HK-2 (cell line): ENCODE results near the gene ITPKB.

Source experiments
- DNase-seq: peaks from one replicate; pipeline ENCODE4 v3.0.0-alpha.2; 2018; ENCODE audit not compliant: unreplicated experiment

The ITPKB gene

DNA sequence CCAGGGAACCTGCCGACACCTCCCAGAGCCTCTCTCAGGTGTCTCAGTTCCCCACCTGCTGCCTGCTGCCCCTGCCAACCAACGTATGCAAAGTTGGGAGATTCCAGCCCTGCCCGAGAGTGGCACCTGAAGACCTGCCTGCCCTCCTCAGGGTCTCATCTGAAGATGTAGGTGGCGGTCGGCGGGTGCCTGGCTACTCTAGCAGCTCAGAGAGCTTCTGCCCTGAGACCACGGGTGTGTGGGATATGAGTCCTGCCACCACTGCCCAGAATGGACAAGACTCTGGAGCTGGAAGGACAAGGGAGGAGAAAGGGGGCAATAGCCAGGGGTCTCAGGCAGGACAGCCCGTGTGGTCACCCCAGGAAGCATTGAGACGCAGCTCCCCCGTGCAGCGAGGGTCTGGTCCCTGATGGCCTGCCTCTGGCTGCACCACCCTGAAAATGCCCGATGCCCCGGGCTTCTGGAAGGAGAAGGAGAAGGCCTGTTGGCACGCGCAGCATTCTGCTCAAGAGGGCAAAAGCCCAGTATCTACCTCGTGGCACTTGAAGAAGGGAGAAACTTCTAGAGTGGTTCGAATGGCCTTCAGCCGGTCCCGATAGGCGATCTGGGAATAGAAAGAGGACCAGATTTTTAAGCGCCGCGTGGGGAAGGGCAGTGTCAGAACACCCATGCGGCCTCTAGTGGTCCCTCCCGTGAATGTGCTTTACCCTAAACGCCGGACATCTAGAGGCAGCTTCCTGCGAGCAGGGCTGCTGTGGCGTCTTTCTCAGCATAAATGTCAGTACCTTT is 101.7 kb downstream of the ITPKB start:
- DNase-seq, result no peak

DNA sequence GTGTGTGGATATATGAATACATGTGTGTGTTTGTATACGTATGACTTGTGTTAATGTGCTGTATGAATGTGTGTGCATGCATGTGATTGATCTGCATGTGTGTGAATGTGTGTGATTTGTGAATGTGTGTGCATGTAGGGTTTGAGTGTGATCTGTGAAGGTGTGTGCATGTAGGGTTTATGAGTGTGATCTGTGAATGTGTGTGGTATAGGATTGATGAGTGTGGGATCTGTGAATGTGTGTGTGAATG is 102.3 kb downstream of the ITPKB start:
- DNase-seq, result no peak

DNA sequence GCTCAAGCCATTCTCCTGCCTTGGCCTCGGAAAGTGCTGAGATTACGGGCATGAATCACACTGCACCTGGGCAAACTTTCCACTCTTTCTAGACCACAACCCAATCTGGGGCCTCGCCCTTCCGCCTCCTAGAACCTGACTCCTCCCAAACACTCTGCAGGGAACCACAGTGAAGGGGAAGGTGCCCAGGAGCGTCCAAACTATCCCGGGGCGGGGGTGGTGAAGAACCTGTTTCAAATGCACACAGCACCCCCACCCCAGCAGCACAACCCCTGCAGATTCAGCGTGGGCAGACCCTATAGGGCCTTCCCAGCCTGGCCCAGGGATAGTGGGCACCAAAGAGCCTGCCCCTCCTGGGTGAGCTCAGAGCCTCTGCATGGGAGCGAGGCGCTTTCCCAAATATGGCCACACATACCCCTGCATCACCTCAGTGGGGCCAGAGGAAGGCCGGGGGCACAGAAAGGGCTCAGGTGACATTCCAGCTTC is 103.6 kb downstream of the ITPKB start:
- DNase-seq, result no peak

DNA sequence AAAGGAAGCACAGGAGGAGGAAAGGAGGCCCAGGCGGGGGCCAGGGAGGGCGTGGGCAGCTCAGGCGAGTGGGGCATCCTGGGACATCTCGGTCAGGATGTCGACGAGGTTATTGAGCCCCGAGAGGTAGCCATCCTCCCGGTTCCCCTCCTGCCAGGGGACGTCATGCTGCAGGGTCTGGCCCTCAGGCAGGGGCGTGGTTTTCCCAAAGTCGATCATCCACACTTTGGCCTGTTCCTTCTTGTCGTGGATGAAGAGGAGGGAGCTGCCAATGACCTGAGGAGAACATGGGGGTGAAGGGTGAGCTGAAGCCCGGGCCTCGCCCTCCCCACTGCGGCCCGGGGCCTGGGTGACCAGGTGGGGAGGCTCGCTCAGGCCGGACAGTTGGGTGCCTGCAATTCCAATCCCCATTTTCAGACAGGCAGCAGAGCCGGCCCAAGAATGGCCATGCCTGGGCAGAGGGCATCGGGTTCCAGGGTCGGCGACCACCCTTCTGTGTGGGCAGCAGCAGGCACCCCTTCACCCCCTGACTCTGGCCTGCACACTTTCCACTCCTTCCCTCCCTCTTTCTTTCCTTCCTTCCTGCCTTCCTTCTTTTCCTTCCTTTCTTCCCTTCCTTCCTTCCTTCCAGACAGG is 104.4 kb downstream of the ITPKB start:
- DNase-seq, result no peak

DNA sequence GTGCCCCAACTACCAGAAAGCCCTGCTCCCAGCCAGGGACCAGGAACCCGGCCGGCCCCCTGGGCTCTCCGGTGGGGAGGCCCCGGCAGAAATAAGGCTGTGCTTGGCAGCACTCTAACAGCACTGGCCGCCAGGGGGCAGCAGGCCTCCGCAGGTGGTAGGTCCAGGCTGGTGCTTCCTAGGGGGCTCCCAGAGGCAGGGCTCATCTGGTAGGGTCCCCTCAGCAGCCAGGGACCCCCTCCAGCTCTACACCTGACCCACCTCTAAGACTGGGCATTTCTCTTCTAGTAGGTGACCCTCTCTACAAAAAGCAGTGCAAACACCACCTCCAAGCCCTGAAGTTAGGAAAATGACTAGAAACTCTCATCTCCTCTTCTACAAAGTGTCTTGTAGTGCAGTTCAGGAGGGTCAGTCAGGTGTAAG is 104.9 kb downstream of the ITPKB start:
- DNase-seq, result peak; percentile 79

DNA sequence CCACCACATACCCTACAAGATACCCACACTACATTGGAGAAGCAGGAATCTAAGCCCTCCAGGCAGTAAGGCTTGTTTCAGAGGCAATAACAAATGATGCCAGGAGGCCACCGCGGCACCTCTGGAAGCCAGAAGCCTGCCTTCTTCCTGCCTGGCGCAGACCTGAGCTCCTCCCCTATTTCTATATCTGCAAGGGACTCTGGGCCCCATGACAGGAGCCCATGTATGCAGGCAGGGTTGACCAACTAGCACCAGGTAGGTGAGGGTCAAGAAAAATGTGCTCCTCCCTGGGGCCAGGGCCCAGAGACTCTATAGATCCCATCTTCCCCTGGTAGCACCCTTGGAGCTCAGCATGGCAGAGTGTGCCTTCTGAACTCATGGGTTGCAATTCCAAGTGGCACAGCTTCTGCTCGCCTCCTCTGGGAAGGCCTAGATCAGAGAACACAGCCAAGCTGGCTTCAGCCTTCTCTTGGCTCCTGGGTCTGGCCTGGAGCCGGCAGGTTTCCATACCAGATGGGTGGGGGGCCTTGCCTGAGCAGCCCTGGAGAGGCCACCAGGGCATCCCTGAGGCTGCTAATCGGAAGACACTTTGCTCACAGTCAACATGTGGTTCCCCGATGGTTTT is 105.4 kb downstream of the ITPKB start:
- no peak for DNase-seq

DNA sequence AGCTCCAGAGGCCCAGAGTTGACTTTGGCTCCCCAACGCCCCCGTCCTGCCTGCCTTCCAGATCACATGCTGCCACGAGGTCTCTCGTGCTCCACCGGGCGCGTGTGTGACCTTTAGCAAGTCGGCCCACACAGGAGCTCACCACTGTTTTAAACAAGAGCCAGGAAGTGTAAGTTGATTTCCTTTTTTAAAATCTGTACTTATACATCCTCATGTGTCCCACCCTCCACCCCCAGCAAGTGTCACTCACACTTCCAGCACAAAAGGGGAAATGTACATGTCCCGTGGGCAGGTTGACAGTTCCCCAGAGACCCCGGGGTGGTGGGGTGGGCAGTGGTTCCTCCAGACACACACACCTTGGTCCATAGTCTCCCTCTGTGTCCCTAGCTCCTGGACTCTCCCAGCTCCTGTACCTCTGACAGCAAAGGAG is 106.1 kb downstream of the ITPKB start:
- DNase-seq, result no peak

DNA sequence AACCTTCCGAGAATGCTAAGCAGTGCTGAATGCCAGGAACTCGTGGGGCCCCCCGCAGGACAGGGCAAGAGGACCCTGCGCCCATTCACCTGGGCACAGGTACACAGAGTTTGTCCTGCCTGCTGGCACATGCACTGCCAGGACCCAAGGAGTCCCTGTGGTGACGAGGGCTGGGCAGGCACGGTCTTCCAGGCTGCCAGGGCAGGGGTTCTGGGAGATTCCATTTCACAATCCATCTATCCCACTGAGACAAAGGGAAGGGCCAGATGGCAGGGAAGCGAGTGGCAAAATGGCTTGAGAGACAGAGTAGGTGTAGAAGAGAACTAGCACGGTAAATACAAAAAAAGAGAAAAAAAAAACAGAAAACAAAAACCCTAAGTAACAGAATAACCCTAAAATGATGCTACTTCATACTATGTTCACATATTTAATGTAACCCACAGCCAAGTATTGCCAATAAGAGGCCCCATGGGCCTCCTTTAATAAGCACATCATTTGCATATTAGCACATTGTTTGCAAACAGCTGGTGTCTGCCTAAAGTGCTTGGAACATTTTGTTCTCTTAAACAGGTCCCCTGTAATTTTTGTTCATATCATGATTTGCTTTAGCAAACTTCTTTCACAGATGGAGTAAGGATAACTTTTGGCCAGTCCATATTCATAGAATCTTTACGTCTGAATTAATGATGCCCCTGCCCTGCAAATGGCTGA is 106.8 kb downstream of the ITPKB start:
- no peak for DNase-seq

DNA sequence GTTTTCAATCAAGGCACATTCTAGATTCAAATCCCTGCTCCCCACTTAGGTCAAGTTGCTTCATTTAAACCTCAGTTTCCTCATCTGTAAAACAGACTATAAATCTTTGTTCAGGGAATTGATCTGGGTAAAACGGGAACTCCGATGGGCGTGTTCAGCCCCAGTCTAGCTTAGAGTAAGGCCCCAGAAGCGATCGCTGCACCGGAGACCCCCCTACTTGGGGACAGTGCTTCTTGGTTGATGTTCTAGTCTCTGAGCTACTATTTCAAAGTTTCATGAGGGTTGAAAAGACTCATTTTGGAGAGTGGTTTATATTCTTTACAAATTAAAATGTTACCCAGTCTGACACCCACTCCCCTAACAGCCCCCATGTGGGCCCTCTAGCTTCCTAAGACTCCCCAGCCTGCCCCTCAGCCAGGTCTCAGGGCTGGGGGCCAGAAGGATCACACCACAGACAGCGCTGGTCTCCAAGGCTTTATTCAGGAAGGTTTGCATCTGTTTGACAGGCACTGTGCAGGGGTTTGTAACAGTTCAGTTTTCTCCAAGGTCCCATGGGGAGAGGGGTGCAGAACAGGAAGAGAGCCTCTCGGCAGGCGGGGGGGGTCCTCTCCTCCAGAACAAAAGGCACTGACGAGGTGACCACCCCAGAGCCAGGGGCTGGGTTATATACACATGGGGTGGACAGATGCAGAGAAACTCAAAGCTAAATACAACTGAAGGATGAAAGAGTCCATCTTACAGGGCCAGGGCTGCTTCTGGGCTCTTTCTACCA is 107.7 kb downstream of the ITPKB start:
- DNase-seq, result no peak

DNA sequence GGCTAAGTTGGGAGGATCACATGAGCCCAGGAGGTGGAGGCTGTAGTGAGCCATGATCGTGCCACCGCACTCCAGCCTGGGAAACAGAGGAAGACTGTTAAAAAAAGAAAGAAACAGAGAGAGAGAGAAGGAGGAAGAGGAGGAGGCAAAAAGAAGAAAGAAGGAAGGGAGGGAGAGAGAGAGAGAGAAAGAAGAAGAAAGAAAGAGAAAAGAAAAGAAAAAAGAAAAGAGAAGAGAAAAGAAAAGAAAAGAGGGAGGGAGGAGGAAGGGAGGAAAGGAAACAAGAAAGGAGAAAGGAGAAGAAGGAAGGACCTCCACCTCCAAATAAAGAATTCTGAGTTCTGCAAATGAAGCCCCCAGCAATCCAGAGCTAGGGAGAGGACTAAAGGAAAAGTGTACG is 108.5 kb downstream of the ITPKB start:
- no peak for DNase-seq

DNA sequence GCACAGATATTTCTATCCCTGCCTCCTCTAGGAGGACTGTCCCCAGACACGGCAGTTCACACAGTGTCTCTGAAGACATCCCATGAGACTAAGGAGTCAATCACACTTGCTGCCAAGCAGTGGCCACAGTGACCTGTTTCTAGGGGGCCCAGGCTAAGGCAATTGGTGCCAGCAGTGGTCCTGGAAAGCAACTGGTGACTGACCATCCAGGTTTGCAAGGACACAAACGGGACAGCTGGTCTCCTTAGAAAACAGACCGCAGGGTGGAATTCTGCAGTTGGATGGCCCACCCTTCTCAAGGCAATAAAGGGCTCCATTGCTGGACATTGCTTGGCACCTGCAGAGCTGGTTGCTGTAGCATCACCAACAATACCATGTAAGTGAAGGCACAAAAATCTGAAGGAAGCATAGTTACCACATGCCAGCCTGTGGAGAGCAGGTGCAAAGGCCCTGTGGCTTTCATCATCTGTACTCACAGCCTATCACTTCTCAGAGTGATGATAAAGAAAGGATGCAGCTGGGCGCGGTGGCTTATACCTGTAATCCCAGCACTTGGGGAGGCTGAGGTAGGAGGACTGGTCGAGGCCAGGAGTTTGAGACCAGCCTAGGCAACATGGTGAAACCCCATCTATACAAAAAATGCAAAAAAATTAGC is 109.1 kb downstream of the ITPKB start:
- DNase-seq, result no peak

DNA sequence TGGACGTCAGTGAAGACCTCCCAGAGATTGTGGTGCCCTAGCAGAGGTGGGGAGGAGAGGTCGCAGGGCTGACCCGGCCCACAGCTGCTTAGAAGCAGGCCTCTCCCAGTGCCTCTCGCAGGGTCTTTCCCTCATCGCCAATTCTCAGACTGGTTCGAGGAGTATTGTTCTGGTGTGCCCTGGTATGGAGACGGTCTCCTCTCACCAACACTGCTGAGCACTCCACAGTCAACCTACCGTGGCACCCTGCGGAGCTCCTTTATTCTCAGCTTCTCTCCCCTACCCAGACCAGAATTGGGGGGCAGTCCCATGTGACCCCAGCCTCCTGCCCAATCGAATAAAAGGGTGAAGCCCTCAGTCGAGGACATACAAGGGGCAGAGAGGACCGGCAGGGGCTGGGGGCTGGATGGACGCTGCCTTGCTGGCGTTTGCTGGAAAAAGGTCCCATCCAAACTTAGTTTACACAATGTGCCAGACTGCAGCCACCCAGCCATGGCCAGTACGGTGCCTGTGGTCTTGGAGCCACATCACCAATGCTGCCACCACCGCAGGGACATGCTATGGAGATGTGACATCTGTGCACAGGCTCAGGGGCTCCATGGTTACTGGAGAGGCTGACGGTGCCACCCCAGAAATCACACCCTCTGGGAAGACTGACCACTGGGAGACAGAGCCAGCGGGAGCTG is 109.7 kb downstream of the ITPKB start:
- no peak for DNase-seq

DNA sequence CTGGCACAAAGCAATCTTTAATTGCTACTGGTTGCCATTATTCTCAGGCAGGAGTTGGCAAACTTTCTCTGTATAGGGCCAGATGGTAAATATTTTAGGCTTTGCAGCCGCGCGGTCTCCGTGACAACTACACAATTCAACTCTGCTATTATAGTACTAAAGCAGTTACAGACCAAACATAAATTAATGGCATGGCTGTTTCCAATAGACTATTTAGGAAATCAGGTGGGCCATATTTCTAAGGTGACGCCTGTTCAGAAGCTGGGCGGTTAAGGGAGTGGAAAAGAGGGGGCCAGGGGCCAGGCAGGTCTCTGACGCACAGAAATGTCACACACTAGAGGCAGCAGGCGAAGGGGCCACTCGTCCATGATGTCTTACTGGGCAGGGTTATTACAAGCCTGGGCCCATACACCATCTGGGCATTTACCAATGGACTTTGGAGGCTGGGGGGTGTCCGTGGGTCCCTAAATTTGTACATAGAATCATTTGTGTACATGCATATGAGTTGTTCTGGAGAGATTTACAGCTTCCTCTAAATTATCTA is 110.4 kb downstream of the ITPKB start:
- no peak for DNase-seq

DNA sequence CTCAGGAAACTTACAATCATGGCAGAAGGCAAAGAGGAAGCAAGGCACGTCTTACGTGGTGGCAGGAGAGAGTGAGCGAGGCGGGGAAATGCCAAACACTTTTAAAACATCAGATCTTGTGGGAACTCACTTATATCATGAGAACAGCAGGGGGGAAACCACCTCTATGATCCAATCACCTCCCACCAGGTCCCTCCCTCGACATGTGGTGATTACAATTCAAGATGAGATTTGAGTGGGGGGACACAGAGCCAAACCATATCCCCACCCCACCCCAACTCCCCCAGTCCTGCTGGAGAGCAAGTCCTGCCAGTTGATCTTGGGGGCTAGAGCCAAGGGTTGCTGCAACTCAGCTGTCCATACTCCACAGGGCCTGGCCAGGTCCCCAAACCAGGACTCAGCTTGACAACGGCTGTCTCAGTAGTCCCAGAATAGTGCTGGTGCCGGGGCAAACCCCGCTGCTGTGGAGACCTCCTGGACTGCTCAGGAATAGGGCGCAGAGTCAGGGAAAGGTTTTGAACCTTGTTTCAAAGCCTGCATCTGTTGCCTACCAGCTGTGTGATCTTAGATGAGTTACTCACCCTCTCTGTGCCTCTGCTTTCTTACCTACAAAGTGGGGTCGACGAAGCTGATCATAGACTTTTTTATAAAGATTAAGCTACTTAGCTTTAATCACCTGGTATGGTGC is 111.0 kb downstream of the ITPKB start:
- no peak for DNase-seq

DNA sequence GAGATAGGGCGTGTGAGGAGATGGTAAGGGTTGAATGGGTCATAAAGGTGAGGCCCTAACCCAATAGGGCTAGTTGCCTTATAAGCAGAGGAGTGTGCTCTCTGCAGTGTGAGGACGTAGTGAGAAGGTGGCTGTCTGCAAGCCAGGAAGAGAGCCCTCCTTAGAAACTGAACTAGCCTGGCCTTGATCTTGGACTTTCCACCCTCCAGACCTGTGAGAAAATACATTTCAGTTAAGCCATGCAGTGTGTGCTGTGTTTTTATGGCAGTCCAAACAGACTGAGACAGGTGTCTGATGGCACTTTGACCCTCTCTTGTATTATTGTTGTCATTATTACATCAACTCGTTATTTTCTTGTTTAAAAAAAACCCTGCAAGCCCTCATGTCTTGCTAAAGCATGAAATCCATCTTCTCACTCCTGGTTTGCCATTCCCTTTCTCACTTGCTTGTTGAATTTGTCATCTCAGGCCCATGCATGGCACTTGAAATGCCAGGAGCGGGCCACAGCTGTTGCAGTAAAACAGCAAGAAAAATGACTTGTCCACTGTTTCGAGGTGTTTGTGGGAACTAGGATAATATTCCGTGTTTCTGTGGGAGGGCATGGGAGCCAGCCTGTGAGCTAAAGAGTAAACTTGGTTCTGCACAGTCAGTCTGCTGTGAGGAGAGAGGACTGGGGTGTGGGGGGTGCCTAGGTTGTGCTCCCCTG is 111.9 kb downstream of the ITPKB start:
- no peak for DNase-seq

DNA sequence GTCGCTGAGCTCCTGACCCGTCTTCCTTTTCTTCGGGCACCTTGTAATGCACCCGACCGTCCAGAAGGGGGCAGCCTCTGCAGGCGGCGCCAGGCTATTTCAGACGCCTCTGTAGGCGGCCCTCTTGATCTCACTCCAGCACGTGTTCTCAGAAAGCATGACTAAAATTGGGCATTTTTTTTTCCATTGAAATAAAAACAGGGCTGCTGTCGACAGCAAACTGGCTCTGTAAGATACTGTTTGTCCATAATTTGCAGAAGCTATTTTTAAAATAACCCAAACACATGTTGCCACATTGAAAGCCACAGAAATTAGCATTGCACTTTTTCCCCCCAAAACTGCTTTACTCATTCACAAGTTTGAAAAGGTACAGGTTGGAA is 112.5 kb downstream of the ITPKB start:
- DNase-seq, result peak; percentile 76

DNA sequence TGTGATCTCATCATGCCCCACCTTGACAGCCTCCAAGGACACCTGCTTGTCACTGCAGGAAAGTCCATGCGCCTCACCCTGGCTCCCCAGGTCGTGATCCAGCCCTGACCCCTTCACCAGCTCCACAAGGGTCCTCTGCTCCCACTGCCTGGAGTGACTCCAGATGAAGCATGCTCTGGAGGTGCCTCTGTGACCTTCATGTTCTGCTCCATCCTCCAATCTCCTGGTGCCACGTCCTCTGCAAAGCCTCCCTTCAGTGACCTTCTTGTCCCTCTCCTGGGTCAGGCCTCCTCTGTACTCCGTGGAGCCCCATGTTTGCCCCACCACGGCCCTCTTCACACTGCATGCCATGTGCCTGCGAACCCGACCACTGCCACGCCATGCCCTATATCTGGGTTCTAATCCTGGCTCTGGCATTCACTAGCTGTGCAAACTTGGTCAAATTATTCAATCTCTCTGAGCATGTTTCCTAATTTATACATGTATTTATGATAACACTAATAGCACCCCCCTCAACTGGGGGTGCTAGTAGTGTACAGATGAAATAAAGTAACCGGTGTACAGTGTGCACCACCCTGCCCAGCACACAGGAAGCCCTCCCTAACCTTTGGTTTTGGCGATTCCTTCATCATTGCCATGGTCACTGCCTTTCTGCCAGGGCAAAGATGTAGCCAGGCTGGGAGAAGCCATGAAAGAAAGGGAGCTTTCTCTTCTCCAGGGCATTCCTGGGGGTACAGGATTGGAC is 113.1 kb downstream of the ITPKB start:
- DNase-seq, result no peak

DNA sequence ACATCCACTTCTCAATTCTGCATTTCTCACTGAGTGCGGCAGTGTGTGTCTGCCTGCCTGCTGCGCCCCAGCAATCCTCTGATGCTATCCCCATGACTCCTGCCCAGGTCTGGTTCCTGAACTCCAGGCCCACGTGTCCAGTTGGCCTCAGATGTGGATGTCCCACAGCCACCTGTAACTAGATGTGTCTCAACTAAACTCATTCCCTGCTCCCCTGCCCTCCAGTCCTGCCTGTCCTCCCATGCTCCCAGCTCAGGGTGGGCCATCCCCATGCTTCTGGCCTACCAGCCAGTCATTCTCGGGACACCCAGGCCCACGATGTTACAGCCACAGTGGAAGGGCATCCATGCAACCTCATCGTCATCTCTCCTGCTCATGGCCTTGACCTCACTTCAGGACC is 113.8 kb downstream of the ITPKB start:
- DNase-seq, result no peak

DNA sequence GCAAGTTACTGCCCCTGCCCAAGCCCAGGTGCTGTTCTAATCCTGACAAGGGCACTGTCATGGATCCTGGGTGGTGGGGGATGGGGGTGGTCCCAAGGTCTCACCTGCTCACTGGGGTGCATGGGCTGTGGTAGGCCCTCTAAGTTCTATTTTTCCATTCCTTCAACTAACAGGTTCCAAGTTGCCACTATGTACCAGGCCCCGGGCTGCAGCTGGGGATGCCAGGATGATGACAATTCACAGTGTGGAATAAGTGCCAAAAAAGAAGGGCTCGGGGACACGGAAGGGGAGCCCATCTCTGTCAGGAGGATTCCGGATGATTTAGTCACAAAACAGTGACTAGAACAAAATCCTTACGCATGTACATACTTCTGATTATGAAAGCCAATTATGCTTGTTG is 114.6 kb downstream of the ITPKB start:
- DNase-seq, result no peak
